GM19023 (cell line): ENCODE results near the gene NCK1.
"Not testable (repeated sequence)": the region's sequence is repeated elsewhere in the genome, so short reads cannot be mapped to it uniquely, and the experiment has no call there.

Experiments
- ATAC-seq: cut with Tn5 transposase; IDR thresholded peaks from one replicate; pipeline ENCODE4 v1.9.1; 2021; ENCODE audit warnings: mild to moderate bottlenecking, moderate library complexity; ENCODE audit not compliant: unreplicated experiment

NCK1 gene

DNA sequence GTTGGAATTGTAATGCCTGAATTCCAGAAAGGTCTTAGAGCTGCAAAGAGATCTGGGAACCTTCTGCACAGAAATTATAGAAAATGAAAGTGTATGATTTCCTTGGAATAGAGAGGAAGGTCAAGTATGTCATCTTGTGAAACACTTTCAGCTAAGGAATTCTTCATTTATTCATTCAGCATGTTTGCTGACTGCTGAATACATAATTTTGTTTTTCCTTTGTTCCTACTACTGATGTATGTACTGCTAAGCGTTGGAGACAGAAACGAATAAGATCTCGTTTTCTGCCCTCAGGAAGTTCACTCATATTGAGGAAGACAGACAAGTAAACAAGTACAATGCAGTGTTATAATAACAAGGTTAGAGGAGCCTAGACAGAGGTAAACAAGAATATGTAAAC lies 81.4 kb downstream of the NCK1 start:
- ATAC-seq: no peak

GRCh38 chr3:136946978-136947377 lies 85.0 kb downstream of the NCK1 start:
- ATAC-seq: no peak

- no peak for ATAC-seq
These were observed 85.5 kb downstream of the NCK1 start for GRCh38 chr3:136947477-136947876.

- no peak for ATAC-seq
These were observed 87.1 kb downstream of the NCK1 start for GRCh38 chr3:136949146-136949545.

- no peak for ATAC-seq
These were observed 87.7 kb downstream of the NCK1 start for GRCh38 chr3:136949708-136950107.

DNA sequence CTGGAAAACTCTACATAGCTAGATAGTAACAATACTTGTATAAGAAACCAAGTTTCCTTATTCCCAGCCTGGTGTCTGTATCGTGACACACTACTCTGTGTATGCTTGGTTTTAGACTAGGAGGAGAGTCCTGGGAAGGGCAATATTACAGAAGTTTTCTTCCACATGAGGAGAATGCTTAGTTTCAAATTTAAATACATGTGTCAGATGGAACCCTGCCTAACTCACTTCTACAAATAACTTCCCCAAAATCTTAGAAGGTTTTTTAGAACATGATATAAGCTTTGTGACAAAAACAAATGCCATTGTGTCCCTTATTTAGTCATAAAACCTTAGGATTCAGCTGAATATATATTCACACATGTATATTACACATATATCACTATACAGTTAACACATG lies 88.6 kb downstream of the NCK1 start:
- ATAC-seq: no peak

- ATAC-seq: no peak
These were observed 90.3 kb downstream of the NCK1 start for GRCh38 chr3:136952292-136952691.

DNA sequence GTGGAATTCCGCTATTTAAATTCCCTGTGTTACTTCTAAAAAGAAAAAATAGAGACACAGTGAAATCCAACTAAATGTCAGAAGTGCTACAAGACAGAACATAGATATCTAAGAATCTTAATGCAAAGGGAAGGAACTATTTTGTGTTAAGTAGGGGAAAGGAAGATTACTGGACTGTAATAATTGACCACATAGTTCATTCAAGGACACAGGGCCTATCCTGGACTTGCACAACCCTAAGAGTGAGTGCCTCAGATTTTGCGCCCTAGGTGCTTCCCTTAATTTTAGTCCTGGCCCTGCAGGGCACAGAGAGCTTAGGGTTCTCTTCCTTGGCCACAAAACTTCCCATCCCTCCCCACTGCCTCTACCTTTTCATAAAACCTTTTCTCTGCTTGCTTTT lies 92.2 kb downstream of the NCK1 start:
- no peak for ATAC-seq

DNA sequence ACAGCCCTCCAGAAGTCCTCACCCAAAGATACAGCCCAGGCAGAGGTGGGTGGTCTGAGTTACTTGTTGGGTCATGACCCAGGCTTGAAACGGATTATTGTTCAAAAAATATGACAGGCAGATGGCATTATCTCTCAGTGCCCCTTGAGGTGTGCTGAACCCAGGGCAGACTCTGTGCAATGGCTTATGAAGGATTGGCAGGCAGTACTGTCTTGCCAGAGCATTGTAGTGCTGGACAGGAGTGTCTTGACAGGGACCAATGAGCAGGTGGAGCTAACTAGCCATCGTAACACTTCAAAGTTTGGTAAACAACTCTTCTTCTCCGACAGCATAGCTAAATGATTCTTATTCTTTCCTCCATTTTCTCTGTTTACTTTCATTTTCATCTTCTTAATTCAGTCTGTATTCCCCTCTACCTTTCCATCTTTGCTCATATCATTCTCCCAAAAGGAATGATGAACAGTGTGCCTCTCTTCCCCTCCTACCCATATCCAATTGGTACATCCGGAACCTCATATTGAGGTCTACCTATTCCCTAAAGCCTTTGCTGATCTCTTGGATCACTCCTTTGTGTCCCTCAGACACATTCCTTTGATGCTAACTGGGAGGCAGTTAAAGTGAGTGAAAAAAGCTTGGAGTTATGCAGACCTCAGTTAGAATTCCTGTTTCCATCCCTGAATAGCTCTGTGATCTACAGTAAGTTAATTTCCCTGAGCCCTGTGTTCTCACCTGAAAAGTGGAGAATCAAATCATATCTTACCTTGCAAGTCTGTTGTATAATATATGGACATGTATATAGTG lies 93.2 kb downstream of the NCK1 start:
- no peak for ATAC-seq

- no peak for ATAC-seq
These were observed 93.8 kb downstream of the NCK1 start for GRCh38 chr3:136955813-136956212.

- ATAC-seq: no peak
These were observed 95.0 kb downstream of the NCK1 start for GRCh38 chr3:136956971-136957370.

DNA sequence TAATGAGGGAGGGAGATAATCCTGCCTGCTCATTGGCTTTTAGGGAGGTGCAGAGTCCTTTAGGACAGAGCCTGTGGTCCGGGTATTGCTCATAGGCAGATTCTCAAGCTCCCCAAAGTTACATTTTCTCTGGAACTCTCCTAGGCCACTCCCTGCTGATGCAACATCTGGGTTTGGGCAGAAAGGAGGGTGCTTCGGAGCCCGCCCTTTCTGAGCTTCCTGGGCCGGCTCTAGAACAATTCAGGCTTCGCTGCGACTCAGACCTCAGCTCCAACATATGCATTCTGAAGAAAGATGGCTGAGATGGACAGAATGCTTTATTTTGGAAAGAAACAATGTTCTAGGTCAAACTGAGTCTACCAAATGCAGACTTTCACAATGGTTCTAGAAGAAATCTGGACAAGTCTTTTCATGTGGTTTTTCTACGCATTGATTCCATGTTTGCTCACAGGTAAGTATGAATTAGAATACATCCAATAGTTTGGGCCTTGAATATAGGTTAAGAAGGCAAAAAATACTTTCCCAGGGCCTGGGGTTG lies 95.8 kb downstream of the NCK1 start, which contains the start of gene IL20RB:
Gene IL20RB (plus strand): TSS at position 233 of the 538 bp plus-strand sequence. CDS start 131 bp downstream, at position 364.
- ATAC-seq: no peak

GRCh38 chr3:136958939-136959338 lies 96.9 kb downstream of the NCK1 start:
- ATAC-seq: no peak

- ATAC-seq: no peak
These were observed 97.6 kb downstream of the NCK1 start for GRCh38 chr3:136959599-136959998.

DNA sequence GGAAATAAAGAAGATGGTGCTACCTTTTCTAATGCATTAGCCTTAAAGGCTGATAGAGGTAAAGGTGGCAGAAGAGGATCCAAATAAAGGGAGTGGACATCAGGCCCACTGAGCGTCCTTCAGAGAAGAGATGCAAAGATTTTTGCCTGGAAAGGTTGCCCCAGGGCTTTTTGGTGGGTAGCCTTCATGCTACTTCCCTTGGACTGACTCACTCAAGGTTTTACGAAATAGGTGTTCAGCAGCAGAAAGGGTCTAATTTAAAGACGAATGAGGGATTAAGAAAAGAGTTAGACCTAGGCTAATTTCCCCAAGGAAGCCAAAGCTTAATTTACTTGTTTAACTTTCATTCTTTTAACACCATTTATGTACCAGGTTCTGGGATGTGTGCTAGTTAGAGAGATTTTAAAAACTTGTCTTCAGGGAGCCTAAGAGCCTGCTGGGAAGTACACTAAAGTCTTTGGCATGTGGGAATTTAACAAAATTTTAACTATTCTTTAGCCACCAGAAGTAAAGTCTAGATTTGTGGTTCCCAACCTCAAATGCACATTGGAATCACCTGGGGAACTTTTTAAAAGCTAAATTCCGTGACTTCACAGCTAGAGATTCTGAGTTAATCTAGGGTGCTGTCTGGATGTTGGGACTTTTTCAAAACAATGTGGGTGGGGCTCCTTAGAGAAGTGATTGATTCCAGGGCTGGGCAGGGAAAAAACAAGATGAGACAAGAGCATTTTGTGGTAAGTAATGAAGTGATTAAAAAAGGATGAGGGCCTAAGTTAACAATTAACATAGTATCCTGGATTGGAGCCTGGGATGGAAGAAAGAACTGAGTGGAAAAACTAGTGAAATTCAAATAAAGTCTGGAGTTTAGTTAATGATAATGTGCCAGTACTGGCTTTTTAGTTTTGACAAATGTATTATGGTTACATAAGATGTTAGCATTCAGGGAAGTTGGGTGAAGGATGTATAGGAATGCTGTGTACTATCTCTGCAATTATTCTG lies 99.1 kb downstream of the NCK1 start:
- no peak for ATAC-seq

DNA sequence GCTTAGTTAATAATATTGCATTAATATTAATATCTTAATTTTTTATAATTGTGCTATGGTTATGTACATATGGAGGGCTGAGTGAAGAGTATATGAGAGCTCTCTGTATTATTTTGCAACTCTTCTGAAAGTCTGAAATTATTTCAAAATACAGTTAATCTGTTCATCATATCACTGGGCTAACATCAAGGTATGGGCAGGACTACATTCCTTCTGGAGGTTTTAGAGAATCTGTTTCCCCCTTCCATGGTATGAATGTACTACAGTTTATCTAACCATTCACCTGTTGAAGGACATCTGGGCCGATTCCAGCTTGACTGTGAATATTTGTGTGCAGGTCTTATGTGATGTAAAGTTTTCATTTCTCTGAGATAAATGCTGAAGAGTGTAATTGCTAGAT lies 100.9 kb downstream of the NCK1 start:
- no peak for ATAC-seq

GRCh38 chr3:136969539-136969938 lies 107.5 kb downstream of the NCK1 start:
- not testable (repeated sequence) for ATAC-seq

GRCh38 chr3:136973352-136973751 lies 111.3 kb downstream of the NCK1 start:
- no peak for ATAC-seq

- ATAC-seq: no peak
These were observed 112.7 kb downstream of the NCK1 start for GRCh38 chr3:136974670-136975069.

- ATAC-seq: no peak
These were observed 117.2 kb downstream of the NCK1 start for GRCh38 chr3:136979204-136979603.

DNA sequence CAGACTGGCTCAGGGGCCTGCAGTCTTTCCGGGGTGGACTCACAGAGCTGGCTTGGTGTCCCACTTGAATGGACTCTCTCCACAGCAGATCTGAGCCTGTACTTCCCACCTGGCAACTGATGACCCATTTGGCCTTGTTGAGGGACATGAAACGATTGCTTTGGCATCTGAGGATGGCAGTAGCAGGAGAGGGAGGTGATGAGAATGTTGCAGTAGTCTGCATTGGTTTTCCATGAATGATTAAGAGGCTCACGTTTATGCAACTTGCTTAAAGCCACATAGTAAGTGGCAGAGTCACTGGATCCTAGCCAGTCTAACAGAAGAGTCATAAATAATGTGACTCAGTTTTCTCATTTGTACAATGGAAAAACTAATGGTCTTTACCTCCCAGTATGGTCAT lies 117.7 kb downstream of the NCK1 start:
- no peak for ATAC-seq
